ENCODE data around the gene SNAI3. TPM values are rescaled to one million over a fixed set of nuclear protein-coding genes. Genes with fewer than 3 reads are reported as not detected.

The SNAI3 gene
- total and polyA plus RNA-seq, 2 experiments from 2014 or later = 10.3 to 19.4 TPM

DNA sequence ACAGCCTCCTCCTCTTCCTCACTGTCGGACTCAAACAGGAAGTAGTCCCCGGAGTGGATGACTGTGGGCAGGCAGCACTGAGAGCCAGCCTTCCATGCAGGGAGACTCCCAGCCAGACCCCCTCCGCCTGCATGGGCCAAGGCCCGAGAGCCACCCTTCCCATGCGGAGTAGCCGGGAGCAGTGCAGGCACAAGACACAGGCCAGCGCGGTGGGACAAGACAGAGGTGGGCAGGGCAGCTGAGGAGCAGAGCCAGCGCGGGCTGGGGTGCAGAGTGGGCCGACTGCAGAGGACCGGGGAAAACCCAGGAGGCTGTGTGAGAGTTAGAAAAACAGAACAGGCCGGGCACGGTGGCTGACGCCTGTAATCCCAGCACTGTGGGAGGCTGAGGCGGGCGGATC, 37.6 kb upstream of the SNAI3 start:
- Histone ChIP-seq H3K27ac (ENCODE audit: low read depth) (no peak overlapping the region), H3K4me2 (no peak overlapping the region), H3K4me1 (ENCODE audit: insufficient read depth) (no peaks in the 10 kb centered on the region), H3K27me3 (ENCODE audit: insufficient read depth) (no peaks in the 10 kb centered on the region), H3K36me3 (ENCODE audit: insufficient read depth) (no peaks in the 10 kb centered on the region), H2AFZ (no peak overlapping the region), H3K9me2 (ENCODE audit: insufficient read depth) (no peaks in the 10 kb centered on the region), H3K79me2 (replicated peaks; ENCODE audit: insufficient read depth) (no peaks in the 10 kb centered on the region), H3K4me3 (no peak overlapping the region), H3F3A (replicated peaks; ENCODE audit: low read depth) (no peaks in the 10 kb centered on the region), H4K20me1 (replicated peaks; ENCODE audit: insufficient read depth) (no peaks in the 10 kb centered on the region)
- TF ChIP-seq, protein P1, sequence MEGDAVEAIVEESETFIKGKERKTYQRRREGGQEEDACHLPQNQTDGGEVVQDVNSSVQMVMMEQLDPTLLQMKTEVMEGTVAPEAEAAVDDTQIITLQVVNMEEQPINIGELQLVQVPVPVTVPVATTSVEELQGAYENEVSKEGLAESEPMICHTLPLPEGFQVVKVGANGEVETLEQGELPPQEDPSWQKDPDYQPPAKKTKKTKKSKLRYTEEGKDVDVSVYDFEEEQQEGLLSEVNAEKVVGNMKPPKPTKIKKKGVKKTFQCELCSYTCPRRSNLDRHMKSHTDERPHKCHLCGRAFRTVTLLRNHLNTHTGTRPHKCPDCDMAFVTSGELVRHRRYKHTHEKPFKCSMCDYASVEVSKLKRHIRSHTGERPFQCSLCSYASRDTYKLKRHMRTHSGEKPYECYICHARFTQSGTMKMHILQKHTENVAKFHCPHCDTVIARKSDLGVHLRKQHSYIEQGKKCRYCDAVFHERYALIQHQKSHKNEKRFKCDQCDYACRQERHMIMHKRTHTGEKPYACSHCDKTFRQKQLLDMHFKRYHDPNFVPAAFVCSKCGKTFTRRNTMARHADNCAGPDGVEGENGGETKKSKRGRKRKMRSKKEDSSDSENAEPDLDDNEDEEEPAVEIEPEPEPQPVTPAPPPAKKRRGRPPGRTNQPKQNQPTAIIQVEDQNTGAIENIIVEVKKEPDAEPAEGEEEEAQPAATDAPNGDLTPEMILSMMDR (conservative IDR thresholded peaks at IDR 0.05; ENCODE audit: low read depth in 2 of 2) = no peak
- TF ChIP-seq ZNF114 (CRISPR knock-in tag; IDR thresholded peaks at IDR 0.05) = no peak
- no peak for TF ChIP-seq EZH2phosphoT487 (IDR thresholded peaks at IDR 0.05; ENCODE audit: unreplicated experiment)
- TF ChIP-seq, protein P2, sequence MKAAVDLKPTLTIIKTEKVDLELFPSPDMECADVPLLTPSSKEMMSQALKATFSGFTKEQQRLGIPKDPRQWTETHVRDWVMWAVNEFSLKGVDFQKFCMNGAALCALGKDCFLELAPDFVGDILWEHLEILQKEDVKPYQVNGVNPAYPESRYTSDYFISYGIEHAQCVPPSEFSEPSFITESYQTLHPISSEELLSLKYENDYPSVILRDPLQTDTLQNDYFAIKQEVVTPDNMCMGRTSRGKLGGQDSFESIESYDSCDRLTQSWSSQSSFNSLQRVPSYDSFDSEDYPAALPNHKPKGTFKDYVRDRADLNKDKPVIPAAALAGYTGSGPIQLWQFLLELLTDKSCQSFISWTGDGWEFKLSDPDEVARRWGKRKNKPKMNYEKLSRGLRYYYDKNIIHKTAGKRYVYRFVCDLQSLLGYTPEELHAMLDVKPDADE (IDR thresholded peaks at IDR 0.05) = no peak
- TF ChIP-seq POLR2AphosphoS5 (IDR thresholded peaks at IDR 0.05; ENCODE audit: low read depth) = no peak
- no peak for TF ChIP-seq NANOG (IDR thresholded peaks at IDR 0.05; ENCODE audit: borderline replicate concordance)
- no peak for TF ChIP-seq CREB1 (CRISPR knock-in tag; IDR thresholded peaks at IDR 0.05; ENCODE audit: low read depth)
- no peak for TF ChIP-seq JUNB (IDR thresholded peaks at IDR 0.05; ENCODE audit: unreplicated experiment)
- TF ChIP-seq EZH2 (IDR thresholded peaks at IDR 0.05; ENCODE audit: low read depth, unreplicated experiment) = no peak
- no peak for TF ChIP-seq STAT1 (IDR thresholded peaks at IDR 0.05; ENCODE audit: unreplicated experiment)
- TF ChIP-seq, protein P3, sequence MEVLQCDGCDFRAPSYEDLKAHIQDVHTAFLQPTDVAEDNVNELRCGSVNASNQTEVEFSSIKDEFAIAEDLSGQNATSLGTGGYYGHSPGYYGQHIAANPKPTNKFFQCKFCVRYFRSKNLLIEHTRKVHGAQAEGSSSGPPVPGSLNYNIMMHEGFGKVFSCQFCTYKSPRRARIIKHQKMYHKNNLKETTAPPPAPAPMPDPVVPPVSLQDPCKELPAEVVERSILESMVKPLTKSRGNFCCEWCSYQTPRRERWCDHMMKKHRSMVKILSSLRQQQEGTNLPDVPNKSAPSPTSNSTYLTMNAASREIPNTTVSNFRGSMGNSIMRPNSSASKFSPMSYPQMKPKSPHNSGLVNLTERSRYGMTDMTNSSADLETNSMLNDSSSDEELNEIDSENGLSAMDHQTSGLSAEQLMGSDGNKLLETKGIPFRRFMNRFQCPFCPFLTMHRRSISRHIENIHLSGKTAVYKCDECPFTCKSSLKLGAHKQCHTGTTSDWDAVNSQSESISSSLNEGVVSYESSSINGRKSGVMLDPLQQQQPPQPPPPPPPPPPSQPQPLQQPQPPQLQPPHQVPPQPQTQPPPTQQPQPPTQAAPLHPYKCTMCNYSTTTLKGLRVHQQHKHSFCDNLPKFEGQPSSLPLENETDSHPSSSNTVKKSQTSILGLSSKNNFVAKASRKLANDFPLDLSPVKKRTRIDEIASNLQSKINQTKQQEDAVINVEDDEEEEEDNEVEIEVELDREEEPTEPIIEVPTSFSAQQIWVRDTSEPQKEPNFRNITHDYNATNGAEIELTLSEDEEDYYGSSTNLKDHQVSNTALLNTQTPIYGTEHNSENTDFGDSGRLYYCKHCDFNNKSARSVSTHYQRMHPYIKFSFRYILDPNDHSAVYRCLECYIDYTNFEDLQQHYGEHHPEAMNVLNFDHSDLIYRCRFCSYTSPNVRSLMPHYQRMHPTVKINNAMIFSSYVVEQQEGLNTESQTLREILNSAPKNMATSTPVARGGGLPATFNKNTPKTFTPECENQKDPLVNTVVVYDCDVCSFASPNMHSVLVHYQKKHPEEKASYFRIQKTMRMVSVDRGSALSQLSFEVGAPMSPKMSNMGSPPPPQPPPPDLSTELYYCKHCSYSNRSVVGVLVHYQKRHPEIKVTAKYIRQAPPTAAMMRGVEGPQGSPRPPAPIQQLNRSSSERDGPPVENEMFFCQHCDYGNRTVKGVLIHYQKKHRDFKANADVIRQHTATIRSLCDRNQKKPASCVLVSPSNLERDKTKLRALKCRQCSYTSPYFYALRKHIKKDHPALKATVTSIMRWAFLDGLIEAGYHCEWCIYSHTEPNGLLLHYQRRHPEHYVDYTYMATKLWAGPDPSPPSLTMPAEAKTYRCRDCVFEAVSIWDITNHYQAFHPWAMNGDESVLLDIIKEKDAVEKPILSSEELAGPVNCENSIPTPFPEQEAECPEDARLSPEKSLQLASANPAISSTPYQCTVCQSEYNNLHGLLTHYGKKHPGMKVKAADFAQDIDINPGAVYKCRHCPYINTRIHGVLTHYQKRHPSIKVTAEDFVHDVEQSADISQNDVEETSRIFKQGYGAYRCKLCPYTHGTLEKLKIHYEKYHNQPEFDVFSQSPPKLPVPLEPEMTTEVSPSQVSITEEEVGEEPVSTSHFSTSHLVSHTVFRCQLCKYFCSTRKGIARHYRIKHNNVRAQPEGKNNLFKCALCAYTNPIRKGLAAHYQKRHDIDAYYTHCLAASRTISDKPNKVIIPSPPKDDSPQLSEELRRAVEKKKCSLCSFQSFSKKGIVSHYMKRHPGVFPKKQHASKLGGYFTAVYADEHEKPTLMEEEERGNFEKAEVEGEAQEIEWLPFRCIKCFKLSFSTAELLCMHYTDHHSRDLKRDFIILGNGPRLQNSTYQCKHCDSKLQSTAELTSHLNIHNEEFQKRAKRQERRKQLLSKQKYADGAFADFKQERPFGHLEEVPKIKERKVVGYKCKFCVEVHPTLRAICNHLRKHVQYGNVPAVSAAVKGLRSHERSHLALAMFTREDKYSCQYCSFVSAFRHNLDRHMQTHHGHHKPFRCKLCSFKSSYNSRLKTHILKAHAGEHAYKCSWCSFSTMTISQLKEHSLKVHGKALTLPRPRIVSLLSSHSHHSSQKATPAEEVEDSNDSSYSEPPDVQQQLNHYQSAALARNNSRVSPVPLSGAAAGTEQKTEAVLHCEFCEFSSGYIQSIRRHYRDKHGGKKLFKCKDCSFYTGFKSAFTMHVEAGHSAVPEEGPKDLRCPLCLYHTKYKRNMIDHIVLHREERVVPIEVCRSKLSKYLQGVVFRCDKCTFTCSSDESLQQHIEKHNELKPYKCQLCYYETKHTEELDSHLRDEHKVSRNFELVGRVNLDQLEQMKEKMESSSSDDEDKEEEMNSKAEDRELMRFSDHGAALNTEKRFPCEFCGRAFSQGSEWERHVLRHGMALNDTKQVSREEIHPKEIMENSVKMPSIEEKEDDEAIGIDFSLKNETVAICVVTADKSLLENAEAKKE (CRISPR knock-in tag; IDR thresholded peaks at IDR 0.05) = no peak
- H3K4me1 Mint-ChIP-seq = no peaks in the 10 kb centered on the region
- H3K9me3 Mint-ChIP-seq = no peaks in the 10 kb centered on the region
- H3K36me3 Mint-ChIP-seq (ENCODE audit: low read depth) = peaks cover 12% of the 10 kb centered on the region; the same call in 2 of the 3 replicates
- H3K4me3 Mint-ChIP-seq = no peak overlapping the region
- DNase-seq (ENCODE audit: low spot score) (no peak), ATAC-seq (no peak)
- no peak overlapping the region for H3K27ac Mint-ChIP-seq
- peaks cover 20% of the 10 kb centered on the region for H3K27me3 Mint-ChIP-seq (ENCODE audit: insufficient read depth, low read depth, poor library complexity)

All from GM23338 (cell line).